ENCODE measurements around the gene ZGLP1. TPM values are rescaled to one million over a fixed set of nuclear protein-coding genes. Genes with fewer than 3 reads are reported as not detected.
A peak's percentile ranks its signal among the peaks of the same experiment; 100 is the strongest.

Gene ZGLP1
- total and polyA plus RNA-seq, 2 of the 13 experiments (the other 11 are each of a cell fraction or from before 2014, with no cell fraction given), result 2.4 to 3.0 TPM

- TF ChIP-seq TCF7 (IDR thresholded peaks at IDR 0.05; ENCODE audit: low read depth) (no peak), DNMT1 (CRISPR knock-in tag; IDR thresholded peaks at IDR 0.05) (no peak), ZSCAN9 (CRISPR knock-in tag; IDR thresholded peaks at IDR 0.05; ENCODE audit: borderline replicate concordance) (no peak), ZNF333 (CRISPR knock-in tag; IDR thresholded peaks at IDR 0.05; ENCODE audit: borderline replicate concordance) (peak; percentile 30; the same call in 1 of the 2 replicates), MAFF (IDR thresholded peaks at IDR 0.05; ENCODE audit: low read depth, low read length) (no peak), SATB2 (CRISPR knock-in tag; IDR thresholded peaks at IDR 0.05) (no peak), ZNF788 (CRISPR knock-in tag; IDR thresholded peaks at IDR 0.05; ENCODE audit: borderline replicate concordance) (peak; percentile 79; the same call in 1 of the 2 replicates), ZNF276 (CRISPR knock-in tag; IDR thresholded peaks at IDR 0.05; ENCODE audit: low read depth) (peak; percentile 64; the same call in 1 of the 2 replicates), TRIM24 (CRISPR knock-in tag; IDR thresholded peaks at IDR 0.05) (no peak), JUN (CRISPR knock-in tag; IDR thresholded peaks at IDR 0.05) (peak; percentile 8; the same call in 1 of the 2 replicates), PCBP2 (optimal IDR thresholded peaks at IDR 0.05; ENCODE audit: low read depth, low read length, poor library complexity, severe bottlenecking) (no peak), ZNF589 (CRISPR knock-in tag; conservative IDR thresholded peaks at IDR 0.05) (peak; percentile 26; the same call in 1 of the 2 replicates), ZNF382 (CRISPR knock-in tag; IDR thresholded peaks at IDR 0.05; ENCODE audit: borderline replicate concordance) (no peak), ZNF563 (CRISPR knock-in tag; IDR thresholded peaks at IDR 0.05) (peak; percentile 21; the same call in 1 of the 2 replicates), DR1 (CRISPR knock-in tag; IDR thresholded peaks at IDR 0.05) (peak; percentile 52; the same call in 1 of the 2 replicates), HNRNPLL (IDR thresholded peaks at IDR 0.05; ENCODE audit: low read depth, low read length, poor library complexity, severe bottlenecking) (peak; percentile 94), ZNF891 (CRISPR knock-in tag; IDR thresholded peaks at IDR 0.05) (peak; percentile 60), CSRNP2 (CRISPR knock-in tag; conservative IDR thresholded peaks at IDR 0.05; ENCODE audit: low read depth) (0 out of 2 replicates have a peak, but pooled peaks have one; percentile 33), SMAD1 (CRISPR knock-in tag; IDR thresholded peaks at IDR 0.05; ENCODE audit: borderline replicate concordance, low read depth) (no peak; the same call in 1 of the 2 replicates), ZNF574 (CRISPR knock-in tag; IDR thresholded peaks at IDR 0.05) (peak; percentile 98), ZNF720 (CRISPR knock-in tag; IDR thresholded peaks at IDR 0.05) (no peak), ISL2 (CRISPR knock-in tag; IDR thresholded peaks at IDR 0.05) (peak; percentile 51; the same call in 1 of the 2 replicates), RXRB (CRISPR knock-in tag; IDR thresholded peaks at IDR 0.05; ENCODE audit: borderline replicate concordance) (no peak), ZBTB3 (CRISPR knock-in tag; IDR thresholded peaks at IDR 0.05; ENCODE audit: borderline replicate concordance, low read depth) (peak; percentile 63; the same call in 1 of the 2 replicates)
Observed at GRCh38 chr19:10332965-10333757, 23.5 kb upstream of the ZGLP1 start, which contains the start of gene RAVER1 (continued).

Measured in HepG2 (cell line).